Upper lobe of left lung (tissue), 6 donors: ENCODE data around the gene NAA16. TPM values are rescaled to one million over a fixed set of nuclear protein-coding genes. Genes with fewer than 3 reads are reported as not detected.

Source experiments
- ATAC-seq, 2 donors: fragments of 200-7000 bp; cut with Tn5 transposase; one replicate each; pipeline ENCODE4 v1.9.1; 2022; ENCODE audit warnings: mild to moderate bottlenecking in 2 of 2, moderate library complexity in 2 of 2; ENCODE audit not compliant: low FRiP score in 2 of 2
- DNase-seq, 2 donors: peaks; one replicate each; pipeline ENCODE4 v3.0.0-alpha.2; 2019 to 2020
- H3K27ac ChIP-seq, 4 donors: fragments of 200-600 bp; sonication (generic); one replicate each; pipeline ENCODE4 v1.5.1; 2016 to 2019
- H3K27me3 ChIP-seq, 4 donors: fragments of 200-600 bp; sonication (generic); one replicate each; pipeline ENCODE4 v1.5.1; 2017 to 2019
- H3K36me3 ChIP-seq, 4 donors: fragments of 200-600 bp; sonication (generic); one replicate each; pipeline ENCODE4 v1.5.1; 2016 to 2019
- H3K4me1 ChIP-seq, 4 donors: fragments of 200-600 bp; sonication (generic); one replicate each; pipeline ENCODE4 v1.5.1; 2018 to 2019
- H3K4me3 ChIP-seq, 4 donors: fragments of 200-600 bp; sonication (generic); one replicate each; pipeline ENCODE4 v1.5.1; 2017 to 2019; ENCODE audit warnings: mild to moderate bottlenecking in 2 of 4, moderate library complexity in 1 of 4
- H3K9me3 ChIP-seq, 4 donors: fragments of 200-600 bp; sonication (generic); one replicate each; pipeline ENCODE4 v1.5.1; 2018 to 2019
- CTCF ChIP-seq, 6 experiments: fragments of 450-650 bp in 4 of 6; fragments of 200-600 bp in 2 of 6; sonication (generic) in 2 of 6; IDR thresholded peaks; one replicate each; pipeline ENCODE4 v1.5.1; 2016 to 2019; ENCODE audit warnings: antibody characterized with exemption in 6 of 6
- EP300 ChIP-seq, 4 donors: sonication (generic); formaldehyde crosslinking; IDR thresholded peaks; one replicate each; pipeline ENCODE4 v1.5.1; 2017; ENCODE audit warnings: antibody characterized with exemption in 4 of 4, control low read depth in 2 of 4
- POLR2A ChIP-seq, 4 donors: fragments of 450-650 bp; IDR thresholded peaks; one replicate each; pipeline ENCODE4 v1.5.1; 2016 to 2017; ENCODE audit warnings: antibody characterized with exemption in 4 of 4, mild to moderate bottlenecking in 2 of 4
- POLR2AphosphoS5 ChIP-seq, 2 donors: sonication (generic); formaldehyde crosslinking; IDR thresholded peaks; one replicate each; pipeline ENCODE4 v1.5.1; 2017; ENCODE audit warnings: antibody characterized with exemption in 2 of 2
- WGBS, 2 donors: methylation state at CpG; one replicate each; pipeline ENCODE4 v1.1.5; 2017 to 2018; 5-methylcytosine and 5-hydroxymethylcytosine counted together
- total RNA-seq, 6 donors: library from RNA; depleted of rRNA in 4 of 6; stranded (reverse); fragments of >200 nt in 4 of 6; gene quantifications; one replicate each; pipeline versions ENCODE4 v1.1.0 to v1.2.1, GENCODE V29; 2016 to 2021
- donor health status: DM: no; HTN: no; CAD: no; lungs with moderate emphysema.
- donor health status: DM: no; HTN: yes; CAD: no; lungs with severe emphysema.

Gene NAA16
- total RNA-seq = 10 to 100 TPM; 14.3 to 35.6 (median 18.7) TPM

- peak within 1 kb of the TSS; percentile 77 to 99 (median 82) for H3K4me3 ChIP-seq
- no peaks in the 10 kb centered on the region for H3K9me3 ChIP-seq
- ATAC-seq (peak; percentile 94 to 97), DNase-seq (peak; percentile 89 to 98)
- peak in 1 of 6 experiments; percentile 52 for TF ChIP-seq CTCF (IDR thresholded peaks at IDR 0.05)
- peak in 3 of 4 donors; percentile 62 to 91 (median 82) for TF ChIP-seq POLR2A (IDR thresholded peaks at IDR 0.05)
- no peak for TF ChIP-seq EP300 (IDR thresholded peaks at IDR 0.05)
- TF ChIP-seq POLR2AphosphoS5 (IDR thresholded peaks at IDR 0.05) = peak; percentile 74 to 94
- H3K27ac ChIP-seq = peak within 1 kb of the TSS; percentile 89 to 98 (median 96)
- no peaks in the 10 kb centered on the region for H3K27me3 ChIP-seq
- peaks cover 27 to 39% (median 30%) of the 10 kb centered on the region in 4 donors for H3K4me1 ChIP-seq
- no peaks in the 10 kb centered on the region for H3K36me3 ChIP-seq
- WGBS, 2 donors = 0% methylated on average over 8 to 13 of the region's 32 CpGs
Observed at GRCh38 chr13:41310963-41311405, at the start of gene NAA16. TSS of gene NAA16 (plus strand) at chr13:41311267. CDS start at chr13:41311529, 262 bp downstream.

GRCh38 chr13:41263261-41263971 is 47.7 kb upstream of the NAA16 start, which contains the start of gene MTRF1:
TSS of gene MTRF1 (minus strand) at chr13:41263576. CDS start at chr13:41260907, 2,669 bp downstream.
- Histone ChIP-seq H3K27me3 (no peaks in the 10 kb centered on the region), H3K9me3 (peaks cover 0 to 10% (median 2%) of the 10 kb centered on the region in 4 donors), H3K27ac (peak within 1 kb of the TSS; percentile 73 to 85 (median 82)), H3K4me3 (peak within 1 kb of the TSS; percentile 20 to 79 (median 58)), H3K36me3 (peaks cover 0 to 15% (median 8%) of the 10 kb centered on the region in 4 donors), H3K4me1 (peaks cover 0 to 12% (median 7%) of the 10 kb centered on the region in 4 donors)
- TF ChIP-seq POLR2AphosphoS5 (IDR thresholded peaks at IDR 0.05) (peak in 1 of 2 donors; percentile 50), EP300 (IDR thresholded peaks at IDR 0.05) (no peak), CTCF (IDR thresholded peaks at IDR 0.05) (no peak), POLR2A (IDR thresholded peaks at IDR 0.05) (peak in 1 of 4 donors; percentile 54)
- peak; percentile 94 to 97 for ATAC-seq
- DNase-seq = peak; percentile 74 to 77
- WGBS, 2 donors = 1% methylated on average over 32 of the region's 32 CpGs

DNA sequence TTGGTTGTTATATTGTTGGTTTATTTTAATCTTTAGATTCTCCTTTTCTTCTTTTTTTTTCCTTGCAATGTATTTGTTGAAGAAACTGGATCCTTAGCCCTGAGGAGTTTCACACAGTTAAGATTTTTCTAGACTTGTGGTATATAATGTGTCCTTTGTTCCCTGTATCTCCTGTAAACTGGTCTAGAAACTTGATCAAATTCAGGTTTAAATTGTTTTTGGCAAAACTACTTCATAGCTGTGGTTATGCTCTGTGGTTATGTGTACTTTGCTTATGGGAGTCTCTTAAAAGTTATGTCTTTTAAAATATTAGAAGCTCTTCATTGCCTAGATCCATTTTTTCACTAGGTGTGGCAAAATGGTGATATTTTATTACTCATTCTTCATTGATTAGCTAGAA is 44.0 kb upstream of the NAA16 start:
- no peak overlapping the region for H3K4me3 ChIP-seq
- TF ChIP-seq CTCF (IDR thresholded peaks at IDR 0.05) (no peak), POLR2A (IDR thresholded peaks at IDR 0.05) (no peak), EP300 (IDR thresholded peaks at IDR 0.05) (no peak), POLR2AphosphoS5 (IDR thresholded peaks at IDR 0.05) (no peak)
- no peaks in the 10 kb centered on the region for H3K27me3 ChIP-seq
- no peak overlapping the region for H3K27ac ChIP-seq
- peaks cover 0 to 9% (median 6%) of the 10 kb centered on the region in 4 donors for H3K4me1 ChIP-seq
- H3K36me3 ChIP-seq = no peaks in the 10 kb centered on the region
- H3K9me3 ChIP-seq = peaks cover 0 to 15% (median 2%) of the 10 kb centered on the region in 4 donors
- ATAC-seq = no peak
- no peak for DNase-seq

DNA sequence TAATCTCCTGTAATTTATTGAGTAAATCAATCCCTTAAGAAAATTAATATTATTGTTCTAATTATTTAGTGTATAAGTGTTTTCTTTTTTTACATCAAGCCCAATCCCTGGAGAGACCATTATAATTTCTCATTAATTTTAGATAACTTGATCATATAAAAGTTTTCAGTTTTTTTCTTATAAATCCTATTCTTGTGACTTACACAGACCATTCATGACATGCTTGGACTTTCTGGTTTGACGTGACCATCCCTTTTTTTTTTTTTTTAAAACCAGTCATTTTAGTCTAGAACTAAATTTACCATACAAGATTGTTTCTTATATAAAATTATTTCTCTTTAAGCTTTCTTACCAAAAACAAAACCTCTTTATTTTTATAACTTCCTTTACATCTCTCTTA is 42.3 kb upstream of the NAA16 start:
- 27 to 44% methylated on average over 1 of the region's 1 CpG for WGBS, 2 donors
- DNase-seq = no peak
- no peak for ATAC-seq

More for the DNA sequence above, 42.3 kb upstream of the NAA16 start:
- H3K27ac ChIP-seq = no peak overlapping the region
- H3K4me3 ChIP-seq = no peak overlapping the region
- TF ChIP-seq CTCF (IDR thresholded peaks at IDR 0.05) = no peak
- TF ChIP-seq POLR2AphosphoS5 (IDR thresholded peaks at IDR 0.05) = no peak
- H3K27me3 ChIP-seq = no peaks in the 10 kb centered on the region
- H3K9me3 ChIP-seq = peaks cover 0 to 15% (median 2%) of the 10 kb centered on the region in 4 donors
- no peaks in the 10 kb centered on the region for H3K36me3 ChIP-seq
- peaks cover 0 to 3% (median 0%) of the 10 kb centered on the region in 4 donors for H3K4me1 ChIP-seq
